H1 (cell line): ENCODE measurements around the gene UBL4A. TPM values are rescaled to one million over a fixed set of nuclear protein-coding genes. Genes with fewer than 3 reads are reported as not detected.

Experiments used
- CTCF ChIA-PET: fragments of 300-600 bp; sonication (Branson Sonifier 250); formaldehyde crosslinking; loops from one replicate; lab custom pipeline; 2021; ENCODE audit not compliant: partially characterized antibody; lab: Charles Lee
- POLR2A ChIA-PET: fragments of 300-600 bp; sonication (Branson Sonifier 250); formaldehyde crosslinking; loops from one replicate; lab custom pipeline; 2021; ENCODE audit warnings: inconsistent platforms; ENCODE audit not compliant: partially characterized antibody; lab: Charles Lee
- DNase-seq, 2 experiments: peaks; one replicate each; pipeline versions ENCODE4 v3.0.0 to v3.0.0-alpha.2; 2010 to 2022; ENCODE audit warnings: low spot score in 2 of 2, low read depth in 1 of 2, mixed read lengths in 1 of 2
- FAIRE-seq: peaks from 2 replicates; lab custom pipeline; 2011; peaks lifted over from hg19 to GRCh38; lab: Jason Lieb, UNC
- H2AFZ ChIP-seq: 2 replicates; pipeline ENCODE4 v1.8.1; 2012; ENCODE audit warnings: low read length, inconsistent platforms
- H2AK5ac ChIP-seq: 2 replicates; pipeline ENCODE4 v1.6.1; 2013; ENCODE audit warnings: low read depth, low read length
- H2BK120ac ChIP-seq: replicated peaks from 2 replicates; pipeline ENCODE3; 2013; ENCODE audit warnings: low read depth, low read length, inconsistent platforms
- H2BK12ac ChIP-seq: 2 replicates; pipeline ENCODE4 v1.6.1; 2013; ENCODE audit warnings: low read depth, low read length
- H2BK15ac ChIP-seq: 2 replicates; pipeline ENCODE4 v1.6.1; 2013; ENCODE audit warnings: low read length
- H2BK20ac ChIP-seq: 2 replicates; pipeline ENCODE4 v1.6.1; 2013; ENCODE audit warnings: low read length
- H2BK5ac ChIP-seq: 2 replicates; pipeline ENCODE4 v1.6.1; 2013; ENCODE audit warnings: low read depth, low read length
- H3K14ac ChIP-seq: 2 replicates; pipeline ENCODE4 v1.6.1; 2013; ENCODE audit warnings: inconsistent platforms; ENCODE audit not compliant: insufficient read length
- H3K18ac ChIP-seq: 2 replicates; pipeline ENCODE4 v1.6.1; 2013; ENCODE audit warnings: low read length; ENCODE audit errors: extremely low read depth
- H3K23ac ChIP-seq: 2 replicates; pipeline ENCODE4 v1.6.1; 2013; ENCODE audit warnings: inconsistent platforms; ENCODE audit not compliant: insufficient read length
- H3K23me2 ChIP-seq: 2 replicates; pipeline ENCODE4 v1.6.1; 2013; ENCODE audit warnings: low read depth, low read length
- H3K27ac ChIP-seq: 2 replicates; pipeline ENCODE4 v1.6.1; 2011; ENCODE audit warnings: low read depth, low read length, inconsistent platforms
- H3K27me3 ChIP-seq, 4 experiments: replicated peaks in 1 of 4; 1 replicate in 1 of 4; 2 replicates in 3 of 4; pipeline versions ENCODE4 v1.6.1 to v1.8.1; 2011 to 2013; ENCODE audit warnings: low read length in 3 of 4, mild to moderate bottlenecking in 3 of 4, inconsistent platforms in 2 of 4, mixed read lengths in 2 of 4, moderate library complexity in 1 of 4; ENCODE audit not compliant: control insufficient read depth in 3 of 4, insufficient read depth in 3 of 4; ENCODE audit errors: extremely low read depth in 1 of 4
- H3K36me3 ChIP-seq, 4 experiments: 2 replicates each; pipeline versions ENCODE4 v1.6.1 to v1.8.1; 2011 to 2013; ENCODE audit warnings: mild to moderate bottlenecking in 4 of 4, low read length in 3 of 4, moderate library complexity in 2 of 4, control low read depth in 1 of 4, inconsistent platforms in 1 of 4; ENCODE audit not compliant: insufficient read depth in 4 of 4, control insufficient read depth in 2 of 4
- H3K4ac ChIP-seq: replicated peaks from 2 replicates; pipeline ENCODE3; 2013; ENCODE audit warnings: low read length, low read depth, mixed read lengths, inconsistent platforms; ENCODE audit not compliant: insufficient read length
- H3K4me1 ChIP-seq, 4 experiments: replicated peaks in 1 of 4; 1 replicate in 1 of 4; 2 replicates in 3 of 4; pipeline versions ENCODE4 v1.6.1 to v1.8.1; 2011 to 2013; ENCODE audit warnings: low read length in 3 of 4, inconsistent platforms in 2 of 4, mixed read lengths in 1 of 4; ENCODE audit not compliant: insufficient read depth in 4 of 4, control insufficient read depth in 3 of 4
- H3K4me2 ChIP-seq, 2 experiments: 2 replicates each; pipeline versions ENCODE4 v1.6.1 to v1.8.1; 2011 to 2013; ENCODE audit warnings: low read depth in 2 of 2, low read length in 2 of 2, control low read depth in 1 of 2, inconsistent platforms in 1 of 2, mild to moderate bottlenecking in 1 of 2; ENCODE audit not compliant: insufficient read depth in 1 of 2
- H3K4me3 ChIP-seq, 4 experiments: fragments of 200-600, 300-600 bp in 1 of 4; sonication (generic), shearing (Covaris generic), sonication (Bioruptor Twin) in 1 of 4; 2 replicates each; pipeline versions ENCODE4 v1.5.1 to v1.8.1; 2011 to 2016; ENCODE audit warnings: low read length in 4 of 4, low read depth in 3 of 4, control low read depth in 2 of 4, inconsistent platforms in 2 of 4, mild to moderate bottlenecking in 2 of 4, mixed read lengths in 1 of 4, moderate library complexity in 1 of 4; ENCODE audit not compliant: insufficient read depth in 2 of 4; ENCODE audit errors: extremely low read depth in 1 of 4
- H3K56ac ChIP-seq: replicated peaks from 2 replicates; pipeline ENCODE3; 2013; ENCODE audit warnings: low read depth, mild to moderate bottlenecking, mixed read lengths, low read length, inconsistent platforms; ENCODE audit not compliant: insufficient read length
- H3K79me1 ChIP-seq: 2 replicates; pipeline ENCODE4 v1.6.1; 2013; ENCODE audit warnings: low read depth, low read length, control low read depth
- H3K79me2 ChIP-seq, 2 experiments: 2 replicates each; pipeline versions ENCODE4 v1.6.1 to v1.8.1; 2012 to 2013; ENCODE audit warnings: low read length in 2 of 2, mild to moderate bottlenecking in 2 of 2, inconsistent platforms in 1 of 2; ENCODE audit not compliant: insufficient read depth in 2 of 2, control insufficient read depth in 1 of 2
- H3K9ac ChIP-seq, 4 experiments: replicated peaks in 1 of 4; 1 replicate in 1 of 4; 2 replicates in 3 of 4; pipeline versions ENCODE4 v1.6.1 to v1.8.1; 2011 to 2013; ENCODE audit warnings: low read depth in 3 of 4, low read length in 3 of 4, control low read depth in 2 of 4, mild to moderate bottlenecking in 2 of 4, moderate library complexity in 2 of 4, inconsistent platforms in 1 of 4; ENCODE audit errors: extremely low read depth in 1 of 4
- H3K9me3 ChIP-seq, 2 experiments: 2 replicates each; pipeline versions ENCODE4 v1.6.1 to v1.8.1; 2012 to 2013; ENCODE audit warnings: mild to moderate bottlenecking in 2 of 2, moderate library complexity in 2 of 2, control low read depth in 1 of 2, inconsistent platforms in 1 of 2, low read depth in 1 of 2, low read length in 1 of 2, mixed read lengths in 1 of 2; ENCODE audit not compliant: insufficient read depth in 2 of 2
- H4K20me1 ChIP-seq, 2 experiments: replicated peaks in 1 of 2; 2 replicates each; pipeline versions ENCODE3 to v1.8.1; 2011 to 2013; ENCODE audit warnings: inconsistent platforms in 2 of 2, low read length in 2 of 2, mild to moderate bottlenecking in 1 of 2; ENCODE audit not compliant: insufficient read depth in 2 of 2, control insufficient read depth in 1 of 2
- H4K5ac ChIP-seq: 2 replicates; pipeline ENCODE4 v1.6.1; 2013; ENCODE audit warnings: low read length, low read depth, mixed read lengths, inconsistent platforms; ENCODE audit not compliant: insufficient read length
- H4K8ac ChIP-seq: 2 replicates; pipeline ENCODE4 v1.8.0; 2013; ENCODE audit warnings: mild to moderate bottlenecking, moderate library complexity, low read length, inconsistent platforms; ENCODE audit not compliant: insufficient read depth; ENCODE audit errors: extremely low read depth
- H4K91ac ChIP-seq: replicated peaks from 2 replicates; pipeline ENCODE3; 2013; ENCODE audit warnings: low read length, mixed read lengths, inconsistent platforms; ENCODE audit not compliant: insufficient read length
- CHD1 ChIP-seq: IDR thresholded peaks from 2 replicates; pipeline ENCODE4 v1.6.1; 2012; ENCODE audit warnings: low read depth, low read length, improper control_type of control experiment
- CREB1 ChIP-seq: IDR thresholded peaks from 2 replicates; pipeline ENCODE4 v1.6.1; 2012; ENCODE audit warnings: inconsistent platforms
- CTBP2 ChIP-seq: IDR thresholded peaks from 2 replicates; pipeline ENCODE4 v1.7.0; 2011; ENCODE audit warnings: borderline replicate concordance, mild to moderate bottlenecking, moderate library complexity, mixed read lengths, low read length; ENCODE audit not compliant: insufficient read depth, insufficient read length
- FOSL1 ChIP-seq: IDR thresholded peaks from 2 replicates; pipeline ENCODE4 v1.6.1; 2011; ENCODE audit warnings: mild to moderate bottlenecking, low read depth, low read length, moderate library complexity; ENCODE audit not compliant: insufficient read depth
- GABPA ChIP-seq: IDR thresholded peaks from 2 replicates; pipeline ENCODE4 v1.6.1; 2011; ENCODE audit warnings: mild to moderate bottlenecking, low read length, moderate library complexity, borderline replicate concordance; ENCODE audit not compliant: insufficient read depth
- KDM4A ChIP-seq: IDR thresholded peaks from one replicate; pipeline ENCODE4 v1.7.1; 2012; ENCODE audit warnings: low read depth, mild to moderate bottlenecking, moderate library complexity, low read length, inconsistent platforms; ENCODE audit not compliant: severe bottlenecking
- PHF8 ChIP-seq: fragments of 200-600 bp; sonication (generic); conservative IDR thresholded peaks from 2 replicates; pipeline ENCODE4 v1.7.1; 2012; ENCODE audit warnings: low read depth, mild to moderate bottlenecking, inconsistent platforms, low read length, moderate library complexity
- WGBS, 2 experiments: shearing (Covaris generic) in 1 of 2; methylation state at CpG; one replicate each; pipeline versions ENCODE4 v1.1.6 to v1.1.7; 2013 to 2015; ENCODE audit warnings: low lambda C conversion rate in 2 of 2, mixed read lengths in 2 of 2, inconsistent platforms in 1 of 2, low coverage in 1 of 2, missing lambda C conversion rate in 1 of 2; ENCODE audit not compliant: insufficient replicate concordance in 2 of 2, insufficient coverage in 1 of 2, insufficient read length in 1 of 2; ENCODE audit errors: extremely low coverage in 1 of 2, missing lambda C conversion rate in 1 of 2; 5-methylcytosine and 5-hydroxymethylcytosine counted together
- polyA plus RNA-seq, 7 experiments: library from polyadenylated mRNA; depleted of rRNA in 3 of 7; stranded (reverse) in 5 of 7; unstranded in 2 of 7; fragments of >200 nt in 5 of 7; fragments of 200-250 nt in 2 of 7; gene quantifications; 1 replicate in 5 of 7; 2 replicates in 1 of 7; 4 replicates in 1 of 7; pipeline versions ENCODE4 v1.2.1 to v1.2.3, GENCODE V29; 2011 to 2013; ENCODE audit warnings: missing spikeins in 2 of 7, mixed read lengths in 2 of 7
- total RNA-seq: library from RNA; stranded (reverse); fragmentation: NEBNext Ultra II Directional; extraction: Animal tissue kit (Norgen Biotek cat#: 25700); gene quantifications from 2 replicates; pipeline ENCODE4 v1.2.1, GENCODE V29; 2021

UBL4A gene
- total and polyA plus RNA-seq, 2 of the 8 experiments (the other 6 are each of a cell fraction or from before 2014, with no cell fraction given): 23.1 to 31.7 TPM

DNA sequence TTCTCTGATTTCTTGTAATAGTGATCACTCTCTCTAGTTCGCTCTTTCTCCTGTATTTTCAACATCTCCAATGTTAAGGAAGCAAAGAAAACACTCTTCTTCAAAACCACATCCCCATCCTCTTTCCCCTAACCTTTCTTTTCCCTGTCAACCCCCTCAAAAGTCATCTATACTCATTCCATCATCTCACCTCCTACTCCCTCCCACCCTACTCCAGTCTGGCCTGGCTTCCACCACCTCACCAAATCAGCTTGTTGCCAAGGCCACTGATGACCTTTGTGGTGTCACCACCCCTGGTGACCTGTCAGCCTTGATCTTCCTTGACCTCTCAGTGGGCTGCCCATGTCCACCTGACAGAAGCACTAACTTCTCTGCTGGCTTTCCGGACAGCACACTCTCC is 27.3 kb upstream of the UBL4A start:
- Histone ChIP-seq H3K18ac (no peak overlapping the region), H3K56ac (no peak overlapping the region), H2BK15ac (no peak overlapping the region), H3K4me3 (no peak overlapping the region), H2BK12ac (no peak overlapping the region), H4K91ac (no peak overlapping the region), H4K20me1 (no peaks in the 10 kb centered on the region), H2AK5ac (no peak overlapping the region), H3K4me1 (peaks cover 1 to 10% (median 7%) of the 10 kb centered on the region in 4 experiments; a peak in 6 of 7 replicates), H3K14ac (no peak overlapping the region), H2BK120ac (no peak overlapping the region), H2BK5ac (no peak overlapping the region), H3K4me2 (no peak overlapping the region), H3K9me3 (no peaks in the 10 kb centered on the region), H3K9ac (no peak overlapping the region), H3K23ac (no peak overlapping the region), H3K79me2 (no peaks in the 10 kb centered on the region), H3K23me2 (peaks cover 9% of the 10 kb centered on the region), H3K27me3 (no peaks in the 10 kb centered on the region), H3K79me1 (no peaks in the 10 kb centered on the region), H3K36me3 (no peaks in the 10 kb centered on the region), H4K8ac (no peak overlapping the region), H4K5ac (no peak overlapping the region), H3K4ac (no peak overlapping the region), H3K27ac (no peak overlapping the region), H2BK20ac (no peak overlapping the region), H2AFZ (no peak overlapping the region)
- CTCF ChIA-PET: no interaction called here
- no peak for TF ChIP-seq GABPA
- no peak for TF ChIP-seq CREB1
- TF ChIP-seq PHF8: no peak
- no peak for TF ChIP-seq CTBP2
- no peak for TF ChIP-seq FOSL1
- TF ChIP-seq KDM4A: no peak
- no peak for TF ChIP-seq CHD1
- 100% methylated on average over 1 of the region's 2 CpGs; no CpG with 5 or more reads in 1 of the 2 experiments for WGBS, 2 experiments
- no peak for DNase-seq
- POLR2A ChIA-PET: interaction anchor here (0.8 kb wide), 1 partner anchor 13 kb away, joined by 3 read pairs; no protein-coding TSS in a partner anchor
- FAIRE-seq: no peak
